Lung (tissue), 12 donors: ENCODE measurements around the gene PSMA7. TPM values are rescaled to one million over a fixed set of nuclear protein-coding genes. Genes with fewer than 3 reads are reported as not detected.

Source experiments
- ATAC-seq: fragments of 200-7000 bp; cut with Tn5 transposase; one replicate; pipeline ENCODE4 v1.9.1; 2020; ENCODE audit warnings: moderate number of reproducible peaks; ENCODE audit not compliant: insufficient read depth, low FRiP score
- DNase-seq, 3 donors: peaks; one replicate each; pipeline ENCODE4 v3.0.0-alpha.2; 2013 to 2017
- H3K27ac ChIP-seq, 2 donors: one replicate each; pipeline ENCODE4 v1.5.1; 2013; ENCODE audit warnings: mild to moderate bottlenecking in 2 of 2, moderate library complexity in 2 of 2, control low read depth in 1 of 2, inconsistent platforms in 1 of 2, low read depth in 1 of 2, low read length in 1 of 2
- H3K27me3 ChIP-seq, 3 donors: one replicate each; pipeline ENCODE4 v1.5.1; 2013; ENCODE audit warnings: low read length in 2 of 3; ENCODE audit not compliant: control insufficient read depth in 3 of 3, insufficient read depth in 3 of 3
- H3K36me3 ChIP-seq, 4 donors: one replicate each; pipeline ENCODE4 v1.5.1; 2013; ENCODE audit warnings: low read length in 4 of 4, mild to moderate bottlenecking in 1 of 4, moderate library complexity in 1 of 4; ENCODE audit not compliant: control insufficient read depth in 4 of 4, insufficient read depth in 4 of 4
- H3K4me1 ChIP-seq, 5 donors: one replicate each; pipeline ENCODE4 v1.5.1; 2013; ENCODE audit warnings: low read length in 5 of 5, mild to moderate bottlenecking in 2 of 5, moderate library complexity in 1 of 5; ENCODE audit not compliant: control insufficient read depth in 5 of 5, insufficient read depth in 5 of 5
- H3K4me3 ChIP-seq: one replicate; pipeline ENCODE4 v1.5.1; 2013; ENCODE audit warnings: mild to moderate bottlenecking, control low read depth, moderate library complexity
- H3K9ac ChIP-seq, 2 donors: one replicate each; pipeline ENCODE4 v1.5.1; 2013; ENCODE audit warnings: low read length in 2 of 2, control low read depth in 1 of 2; ENCODE audit not compliant: insufficient read depth in 1 of 2
- H3K9me3 ChIP-seq, 4 donors: one replicate each; pipeline ENCODE4 v1.5.1; 2013; ENCODE audit warnings: low read length in 3 of 4, mild to moderate bottlenecking in 1 of 4, moderate library complexity in 1 of 4; ENCODE audit not compliant: control insufficient read depth in 4 of 4, insufficient read depth in 3 of 4
- CTCF ChIP-seq: IDR thresholded peaks from 2 replicates; pipeline ENCODE4 v1.5.1; 2012; ENCODE audit warnings: mild to moderate bottlenecking; ENCODE audit errors: control extremely low read depth, extremely low read depth
- whole genome bisulfite sequencing, 2 donors: extraction: QIAGEN DNeasy Blood & Tissue Kit; methylation state at CpG; one replicate each; pipeline ENCODE4 v1.1.7; 2013; 5-methylcytosine and 5-hydroxymethylcytosine counted together
- polyA plus RNA-seq, 2 donors: library from polyadenylated mRNA; stranded (reverse); fragments of 200-250 nt; gene quantifications; one replicate each; pipeline ENCODE4 v1.2.1, GENCODE V29; 2013
- total RNA-seq, 2 donors: library from RNA; depleted of rRNA in 1 of 2; stranded (reverse); fragments of >200 nt in 1 of 2; gene quantifications; one replicate each; pipeline ENCODE4 v1.2.1, GENCODE V29; 2014 to 2021
- donor health status: control.
- donor health status: control.
- donor health status: Bipolar disorder and iron deficiency.
- donor health status: healthy.
- donor health status: DM: yes; HTN: yes; CAD: no.

The PSMA7 gene
- total and polyA plus RNA-seq, 4 donors = 100 to 478 (median 258) TPM

DNA sequence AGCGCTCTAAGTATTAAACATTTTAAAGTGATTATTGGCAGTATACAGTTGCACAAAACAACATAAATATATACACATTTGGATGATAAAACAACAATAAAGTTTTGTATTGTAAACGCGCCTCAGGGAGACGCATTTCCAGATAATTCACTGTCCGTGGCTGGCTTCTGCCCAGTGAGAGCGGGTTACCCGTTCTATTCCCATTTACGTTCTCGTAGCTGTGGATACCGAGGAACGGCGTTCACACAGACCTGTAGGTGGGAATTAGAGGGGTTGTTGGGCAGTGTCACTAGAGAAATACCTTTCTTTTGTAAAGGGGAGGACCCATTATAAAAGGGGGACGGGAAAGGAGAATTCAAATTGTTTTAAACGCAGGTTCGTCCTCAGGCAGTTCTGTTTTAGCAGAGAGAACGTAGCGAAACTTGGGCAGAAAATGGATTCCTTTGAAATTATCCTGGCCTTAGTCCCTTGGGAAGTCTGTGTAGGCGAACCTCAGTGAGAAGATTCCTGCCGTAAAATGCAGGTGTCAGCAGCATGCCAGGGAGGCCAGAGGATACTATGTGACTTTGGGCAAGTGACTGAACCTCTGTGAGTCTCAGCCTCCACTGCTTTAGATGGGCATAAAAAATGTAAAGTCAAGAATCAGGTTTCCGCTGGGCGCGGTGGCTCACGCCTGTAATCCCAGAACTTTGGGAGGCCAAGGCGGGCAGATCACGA, 40.4 kb upstream of the PSMA7 start:
- Histone ChIP-seq H3K4me3 (peak overlapping the region; percentile 82), H3K4me1 (peaks cover 0 to 17% (median 6%) of the 10 kb centered on the region in 5 donors), H3K9ac (peak overlapping the region; percentile 81 to 82), H3K27me3 (no peaks in the 10 kb centered on the region), H3K27ac (peak overlapping the region; percentile 92 to 98), H3K9me3 (no peaks in the 10 kb centered on the region), H3K36me3 (peaks cover 0 to 10% (median 2%) of the 10 kb centered on the region in 4 donors)
- DNase-seq (peak in 2 of 3 donors; percentile 1 to 2), ATAC-seq (no peak)
- 31 to 33% methylated on average over 25 of the region's 25 CpGs for WGBS, 2 donors
- no peak for TF ChIP-seq CTCF

GRCh38 chr20:62182469-62183425, 39.6 kb upstream of the PSMA7 start, which contains the start of gene MTG2:
Gene MTG2 (plus strand): TSS chr20:62183028. CDS start chr20:62193421, 10,393 bp downstream.
- H3K4me1 ChIP-seq = peaks cover 0 to 17% (median 6%) of the 10 kb centered on the region in 5 donors
- 0% methylated on average over 96 of the region's 96 CpGs for WGBS, 2 donors
- peak; percentile 97 for ATAC-seq

GRCh38 chr20:62181808-62182207, 38.6 kb upstream of the PSMA7 start:
- peak overlapping the region in 1 of 2 donors; percentile 25 for H3K27ac ChIP-seq
- H3K4me1 ChIP-seq = peaks cover 0 to 17% (median 6%) of the 10 kb centered on the region in 5 donors
- H3K4me3 ChIP-seq = no peak overlapping the region
- ATAC-seq (no peak), DNase-seq (no peak)
- H3K27me3 ChIP-seq = no peaks in the 10 kb centered on the region
- TF ChIP-seq CTCF = no peak
- no peaks in the 10 kb centered on the region for H3K9me3 ChIP-seq
- H3K9ac ChIP-seq = peak overlapping the region in 1 of 2 donors; percentile 65
- peaks cover 0 to 10% (median 4%) of the 10 kb centered on the region in 4 donors for H3K36me3 ChIP-seq
- 94 to 95% methylated on average over 2 of the region's 2 CpGs for WGBS, 2 donors

More at GRCh38 chr20:62182469-62183425, 39.6 kb upstream of the PSMA7 start, which contains the start of gene MTG2:
- TF ChIP-seq CTCF = no peak
- peak within 1 kb of the TSS; percentile 82 for H3K4me3 ChIP-seq
- H3K27me3 ChIP-seq = no peaks in the 10 kb centered on the region
- H3K27ac ChIP-seq = peak within 1 kb of the TSS; percentile 92 to 98
- no peaks in the 10 kb centered on the region for H3K9me3 ChIP-seq
- peak within 1 kb of the TSS; percentile 81 to 82 for H3K9ac ChIP-seq
- peak; percentile 96 to 97 (median 97) for DNase-seq
- H3K36me3 ChIP-seq = peaks cover 0 to 10% (median 2%) of the 10 kb centered on the region in 4 donors
